ENCODE measurements around the gene CFAP77. TPM values are rescaled to one million over a fixed set of nuclear protein-coding genes. Genes with fewer than 3 reads are reported as not detected.
"Not testable (repeated sequence)": the region's sequence is repeated elsewhere in the genome, so short reads cannot be mapped to it uniquely, and the experiment has no call there.

CFAP77 gene
- total RNA-seq, 2 experiments from 2014 or later, result not detected

DNA sequence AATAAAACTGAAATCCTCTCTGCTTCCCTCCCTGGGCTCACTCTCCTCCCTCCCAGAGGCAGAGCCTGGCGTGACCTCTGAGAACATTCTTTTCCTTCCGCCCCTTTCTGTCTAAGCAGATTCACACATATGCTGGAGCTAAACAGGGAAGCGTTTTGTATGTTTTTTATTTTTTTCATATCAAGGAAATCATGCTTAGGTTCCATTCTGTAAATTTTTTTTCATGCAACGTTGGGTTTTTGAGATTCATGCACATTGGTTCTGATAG lies 152.2 kb downstream of the CFAP77 start:
- DNase-seq (no peak), ATAC-seq (no peak)
- Mint-ChIP-seq H3K9me3 (no peaks in the 10 kb centered on the region), H3K36me3 (ENCODE audit: low read depth) (no peaks in the 10 kb centered on the region), H3K27ac (no peak overlapping the region), H3K4me3 (no peak overlapping the region), H3K4me1 (ENCODE audit: low read depth) (no peaks in the 10 kb centered on the region), H3K27me3 (peaks cover 26% of the 10 kb centered on the region)
- intact Hi-C loops (cut with micrococcal nuclease), result no loop called here
- ChIA-PET POLR2A (no interaction called here), CTCF (interaction anchor here (1.0 kb wide), 1 partner anchor 152 kb away, joined by 3 read pairs; no protein-coding TSS in a partner anchor)
- TF ChIP-seq, protein P1, sequence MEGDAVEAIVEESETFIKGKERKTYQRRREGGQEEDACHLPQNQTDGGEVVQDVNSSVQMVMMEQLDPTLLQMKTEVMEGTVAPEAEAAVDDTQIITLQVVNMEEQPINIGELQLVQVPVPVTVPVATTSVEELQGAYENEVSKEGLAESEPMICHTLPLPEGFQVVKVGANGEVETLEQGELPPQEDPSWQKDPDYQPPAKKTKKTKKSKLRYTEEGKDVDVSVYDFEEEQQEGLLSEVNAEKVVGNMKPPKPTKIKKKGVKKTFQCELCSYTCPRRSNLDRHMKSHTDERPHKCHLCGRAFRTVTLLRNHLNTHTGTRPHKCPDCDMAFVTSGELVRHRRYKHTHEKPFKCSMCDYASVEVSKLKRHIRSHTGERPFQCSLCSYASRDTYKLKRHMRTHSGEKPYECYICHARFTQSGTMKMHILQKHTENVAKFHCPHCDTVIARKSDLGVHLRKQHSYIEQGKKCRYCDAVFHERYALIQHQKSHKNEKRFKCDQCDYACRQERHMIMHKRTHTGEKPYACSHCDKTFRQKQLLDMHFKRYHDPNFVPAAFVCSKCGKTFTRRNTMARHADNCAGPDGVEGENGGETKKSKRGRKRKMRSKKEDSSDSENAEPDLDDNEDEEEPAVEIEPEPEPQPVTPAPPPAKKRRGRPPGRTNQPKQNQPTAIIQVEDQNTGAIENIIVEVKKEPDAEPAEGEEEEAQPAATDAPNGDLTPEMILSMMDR (IDR thresholded peaks at IDR 0.05), result no peak

GRCh38 chr9:132564526-132564925 lies 154.5 kb downstream of the CFAP77 start:
- TF ChIP-seq, protein P1 (IDR thresholded peaks at IDR 0.05), result no peak
- POLR2A ChIA-PET, result no interaction called here
- ATAC-seq (no peak), DNase-seq (no peak)
- peaks cover 25% of the 10 kb centered on the region for H3K27me3 Mint-ChIP-seq
- intact Hi-C loops (cut with micrococcal nuclease), result no loop called here
- no peaks in the 10 kb centered on the region for H3K4me1 Mint-ChIP-seq (ENCODE audit: low read depth)
- CTCF ChIA-PET, result interaction anchor here (2.4 to 2.5 kb wide), 2 partner anchors 11 to 57 kb away, joined by 7 to 16 read pairs; no protein-coding TSS in a partner anchor
- H3K9me3 Mint-ChIP-seq, result no peaks in the 10 kb centered on the region
- H3K4me3 Mint-ChIP-seq, result no peak overlapping the region
- no peak overlapping the region for H3K27ac Mint-ChIP-seq
- no peaks in the 10 kb centered on the region for H3K36me3 Mint-ChIP-seq (ENCODE audit: low read depth)

DNA sequence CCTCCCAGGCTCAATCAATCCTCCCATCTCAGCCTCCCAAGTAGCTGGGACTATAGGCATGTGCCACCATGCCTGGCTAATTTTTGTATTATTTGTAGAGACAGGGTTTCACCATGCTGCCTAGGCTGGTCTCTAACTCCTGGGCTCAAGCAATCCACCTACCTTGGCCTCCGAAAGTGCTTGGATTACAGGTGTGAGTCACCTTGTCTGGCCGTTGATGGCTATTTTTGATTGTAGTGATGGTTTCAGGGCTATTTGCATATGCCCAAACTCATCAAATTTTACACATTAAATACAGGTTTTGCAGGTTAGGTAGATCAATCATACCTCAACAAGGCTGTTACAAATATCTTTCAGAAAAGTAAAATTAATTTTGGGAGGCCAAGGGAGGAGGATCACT lies 158.8 kb downstream of the CFAP77 start:
- H3K9me3 Mint-ChIP-seq; intact Hi-C loops (cut with micrococcal nuclease); H3K36me3 Mint-ChIP-seq (ENCODE audit: low read depth); ATAC-seq; H3K27ac Mint-ChIP-seq; H3K27me3 Mint-ChIP-seq; H3K4me3 Mint-ChIP-seq; H3K4me1 Mint-ChIP-seq (ENCODE audit: low read depth); DNase-seq; POLR2A ChIA-PET: not testable (repeated sequence)
- CTCF ChIA-PET, result interaction anchor here (1.0 kb wide), 1 partner anchor 158 kb away, joined by 3 read pairs; the partner anchor contains the start of gene CFAP77

DNA sequence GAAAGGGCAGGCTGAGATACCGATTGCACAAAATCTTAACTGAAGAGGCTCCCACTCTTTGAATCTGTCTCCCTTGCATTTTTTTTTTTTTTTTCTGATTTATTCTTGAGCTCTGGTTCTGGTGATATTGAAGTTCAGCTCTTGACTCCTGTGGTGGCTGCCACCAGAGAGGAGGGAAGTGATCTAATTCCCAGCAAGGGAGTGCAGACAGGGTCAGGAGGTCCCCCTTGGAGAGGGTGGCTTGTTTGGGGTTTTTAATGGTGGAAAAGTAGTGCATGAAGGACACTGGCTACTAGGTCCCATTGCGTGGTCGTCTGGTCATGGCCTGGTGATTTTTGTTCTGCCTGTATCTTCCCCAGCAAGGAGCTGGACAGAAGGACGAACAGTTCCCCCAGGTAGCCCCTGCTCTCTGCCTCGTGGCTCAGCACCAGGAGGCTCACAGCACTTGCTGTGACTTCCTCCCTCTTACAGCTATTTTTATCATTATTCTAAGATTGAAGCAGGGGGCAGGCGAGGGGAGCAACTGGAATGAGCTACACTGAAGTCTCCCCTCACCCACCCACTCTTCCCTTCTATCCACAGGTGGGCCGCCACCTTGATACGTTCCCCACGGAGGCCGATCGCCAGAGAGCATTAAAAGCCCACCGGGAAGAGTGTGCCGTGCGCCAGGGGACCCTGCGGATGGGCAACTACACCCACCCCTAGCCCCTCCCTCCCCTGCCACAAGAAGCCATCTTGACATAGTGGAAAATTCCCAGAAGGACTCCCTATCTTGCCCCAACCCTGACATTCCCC lies 162.0 kb downstream of the CFAP77 start:
- Mint-ChIP-seq H3K27me3 (peaks cover 23% of the 10 kb centered on the region), H3K27ac (no peak overlapping the region), H3K36me3 (ENCODE audit: low read depth) (no peaks in the 10 kb centered on the region), H3K4me3 (no peak overlapping the region), H3K4me1 (ENCODE audit: low read depth) (no peaks in the 10 kb centered on the region), H3K9me3 (no peaks in the 10 kb centered on the region)
- ChIA-PET POLR2A (no interaction called here), CTCF (interaction anchor here (1.3 to 1.6 kb wide), 2 partner anchors 65 to 159 kb away, joined by 4 to 5 read pairs; no protein-coding TSS in a partner anchor)
- intact Hi-C loops (cut with micrococcal nuclease), result no loop called here
- DNase-seq, result no peak
- no peak for ATAC-seq
- TF ChIP-seq, protein P1 (IDR thresholded peaks at IDR 0.05), result no peak

DNA sequence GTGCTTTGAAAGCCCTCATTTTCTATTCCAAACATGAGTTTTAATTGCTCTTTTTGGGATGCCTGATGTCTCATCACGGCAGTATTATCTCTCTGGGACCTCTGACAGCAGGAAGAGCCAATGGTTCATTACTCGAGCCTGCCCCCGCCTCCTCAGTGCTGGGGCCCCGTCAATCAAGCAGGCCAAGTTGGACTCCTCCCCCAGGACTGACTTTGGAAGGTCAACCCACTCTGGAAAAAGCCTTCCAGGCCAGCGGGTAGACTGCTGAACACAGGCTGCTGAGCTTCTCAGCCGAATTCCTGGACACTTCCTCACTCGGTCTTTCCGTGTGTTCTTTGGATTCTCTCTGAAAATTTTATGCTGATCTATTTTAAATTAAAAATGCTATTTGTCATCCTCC lies 162.9 kb downstream of the CFAP77 start:
- Mint-ChIP-seq H3K4me3 (no peak overlapping the region), H3K4me1 (ENCODE audit: low read depth) (no peaks in the 10 kb centered on the region), H3K36me3 (ENCODE audit: low read depth) (no peaks in the 10 kb centered on the region), H3K9me3 (no peaks in the 10 kb centered on the region), H3K27ac (no peak overlapping the region), H3K27me3 (peaks cover 31% of the 10 kb centered on the region)
- no peak for DNase-seq
- no peak for ATAC-seq
- ChIA-PET POLR2A (interaction anchor here (0.7 kb wide), 1 partner anchor 538 kb away, joined by 3 read pairs; no protein-coding TSS in a partner anchor), CTCF (interaction anchor here (3.8 to 4.2 kb wide), 2 partner anchors 66 to 160 kb away, joined by 25 to 54 read pairs; no protein-coding TSS in a partner anchor)
- TF ChIP-seq, protein P1 (IDR thresholded peaks at IDR 0.05), result no peak
- intact Hi-C loops (cut with micrococcal nuclease), result no loop called here

All from activated CD8-positive, alpha-beta T cell treated with anti-CD3 and anti-CD28 coated beads for 36 hours (primary cell).